Suprapubic skin (tissue), 3 donors: ENCODE data around the gene FMNL1.

ENCODE experiments used
- EP300 ChIP-seq: sonication (generic); formaldehyde crosslinking; IDR thresholded peaks from one replicate; pipeline ENCODE4 v1.6.1; 2017; ENCODE audit warnings: antibody characterized with exemption
- POLR2A ChIP-seq, 2 donors: fragments of 450-650 bp; IDR thresholded peaks; one replicate each; pipeline ENCODE4 v1.6.1; 2017; ENCODE audit warnings: antibody characterized with exemption in 2 of 2, mild to moderate bottlenecking in 2 of 2, moderate library complexity in 2 of 2
- TF ChIP-seq, protein P1 (sequence below), 2 donors: fragments of 200-600 bp in 1 of 2; fragments of 450-650 bp in 1 of 2; sonication (generic) in 1 of 2; IDR thresholded peaks; one replicate each; pipeline ENCODE4 v1.5.1; 2016 to 2019; ENCODE audit warnings: antibody characterized with exemption in 2 of 2, mild to moderate bottlenecking in 1 of 2, moderate library complexity in 1 of 2

DNA sequence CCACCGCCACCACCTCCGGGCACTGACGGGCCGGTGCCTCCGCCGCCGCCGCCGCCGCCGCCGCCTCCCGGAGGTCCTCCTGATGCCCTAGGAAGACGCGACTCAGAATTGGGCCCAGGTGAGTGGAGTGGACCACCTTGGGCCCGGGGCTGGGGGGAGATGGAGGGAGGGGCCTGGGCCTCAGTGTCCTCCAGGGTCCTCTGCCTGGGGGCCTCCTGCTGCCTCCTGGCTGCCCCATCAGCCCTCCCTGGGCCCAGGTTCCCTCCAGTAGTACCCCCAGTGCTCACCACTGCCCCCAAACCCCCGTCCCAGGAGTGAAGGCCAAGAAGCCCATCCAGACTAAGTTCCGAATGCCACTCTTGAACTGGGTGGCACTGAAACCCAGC, 20.3 kb downstream of the FMNL1 start:
- TF ChIP-seq, protein P1, sequence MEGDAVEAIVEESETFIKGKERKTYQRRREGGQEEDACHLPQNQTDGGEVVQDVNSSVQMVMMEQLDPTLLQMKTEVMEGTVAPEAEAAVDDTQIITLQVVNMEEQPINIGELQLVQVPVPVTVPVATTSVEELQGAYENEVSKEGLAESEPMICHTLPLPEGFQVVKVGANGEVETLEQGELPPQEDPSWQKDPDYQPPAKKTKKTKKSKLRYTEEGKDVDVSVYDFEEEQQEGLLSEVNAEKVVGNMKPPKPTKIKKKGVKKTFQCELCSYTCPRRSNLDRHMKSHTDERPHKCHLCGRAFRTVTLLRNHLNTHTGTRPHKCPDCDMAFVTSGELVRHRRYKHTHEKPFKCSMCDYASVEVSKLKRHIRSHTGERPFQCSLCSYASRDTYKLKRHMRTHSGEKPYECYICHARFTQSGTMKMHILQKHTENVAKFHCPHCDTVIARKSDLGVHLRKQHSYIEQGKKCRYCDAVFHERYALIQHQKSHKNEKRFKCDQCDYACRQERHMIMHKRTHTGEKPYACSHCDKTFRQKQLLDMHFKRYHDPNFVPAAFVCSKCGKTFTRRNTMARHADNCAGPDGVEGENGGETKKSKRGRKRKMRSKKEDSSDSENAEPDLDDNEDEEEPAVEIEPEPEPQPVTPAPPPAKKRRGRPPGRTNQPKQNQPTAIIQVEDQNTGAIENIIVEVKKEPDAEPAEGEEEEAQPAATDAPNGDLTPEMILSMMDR (IDR thresholded peaks at IDR 0.05) = no peak
- TF ChIP-seq EP300 (no peak), POLR2A (IDR thresholded peaks at IDR 0.05) (no peak)
